Bone marrow (tissue), 2 donors: ENCODE measurements around the gene STRADA.
A peak's percentile ranks its signal among the peaks of the same experiment; 100 is the strongest.

Experiments used
- DNase-seq, 2 donors: peaks; one replicate each; lab custom pipeline; 2025; lab: John Stamatoyannopoulos, UW

The STRADA gene, protein sequence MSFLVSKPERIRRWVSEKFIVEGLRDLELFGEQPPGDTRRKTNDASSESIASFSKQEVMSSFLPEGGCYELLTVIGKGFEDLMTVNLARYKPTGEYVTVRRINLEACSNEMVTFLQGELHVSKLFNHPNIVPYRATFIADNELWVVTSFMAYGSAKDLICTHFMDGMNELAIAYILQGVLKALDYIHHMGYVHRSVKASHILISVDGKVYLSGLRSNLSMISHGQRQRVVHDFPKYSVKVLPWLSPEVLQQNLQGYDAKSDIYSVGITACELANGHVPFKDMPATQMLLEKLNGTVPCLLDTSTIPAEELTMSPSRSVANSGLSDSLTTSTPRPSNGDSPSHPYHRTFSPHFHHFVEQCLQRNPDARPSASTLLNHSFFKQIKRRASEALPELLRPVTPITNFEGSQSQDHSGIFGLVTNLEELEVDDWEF

DNA sequence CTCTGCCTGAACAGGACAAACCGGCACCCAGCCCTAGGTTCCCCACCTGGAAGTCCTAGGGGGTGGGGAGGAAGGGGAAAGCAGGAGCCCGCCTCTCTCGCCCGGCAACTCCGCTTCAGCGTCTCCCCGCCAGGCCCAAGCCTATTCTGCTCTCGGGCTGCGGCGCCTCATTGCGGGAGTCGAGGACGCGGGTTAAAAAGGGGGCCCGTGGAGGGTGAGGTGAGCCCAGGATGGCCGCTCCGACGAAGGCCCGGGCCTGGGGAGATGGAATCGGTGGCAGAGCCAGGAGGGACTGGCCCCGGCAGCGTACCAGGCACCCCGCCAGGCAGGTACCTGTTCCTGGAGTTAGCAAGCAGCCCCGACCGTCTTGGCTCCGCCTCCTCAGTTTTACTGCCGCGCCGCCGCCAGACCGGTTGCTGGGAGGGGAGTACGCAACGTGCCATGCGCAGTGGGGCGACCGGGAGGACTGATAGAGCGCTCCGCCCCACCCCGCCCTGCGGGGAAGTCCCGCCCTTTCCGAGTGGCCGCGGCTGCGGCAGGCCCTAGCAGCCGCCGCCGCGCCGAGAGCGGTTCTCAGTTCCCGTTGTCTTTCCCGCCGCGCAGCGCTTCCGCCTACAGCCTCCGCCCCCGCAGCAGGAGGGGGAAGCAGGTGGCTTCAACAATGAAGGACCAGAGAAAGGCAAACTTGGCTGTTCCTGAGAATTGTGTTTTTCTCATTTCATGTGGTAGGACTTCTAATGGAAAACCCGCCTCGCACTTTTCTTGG is at the start of gene STRADA:
TSS of gene STRADA (minus strand) at position 392 of the 766 bp plus-strand sequence. CDS start 13,430 bp downstream, outside the sequence.
- peak; percentile 91 to 97 for DNase-seq

DNA sequence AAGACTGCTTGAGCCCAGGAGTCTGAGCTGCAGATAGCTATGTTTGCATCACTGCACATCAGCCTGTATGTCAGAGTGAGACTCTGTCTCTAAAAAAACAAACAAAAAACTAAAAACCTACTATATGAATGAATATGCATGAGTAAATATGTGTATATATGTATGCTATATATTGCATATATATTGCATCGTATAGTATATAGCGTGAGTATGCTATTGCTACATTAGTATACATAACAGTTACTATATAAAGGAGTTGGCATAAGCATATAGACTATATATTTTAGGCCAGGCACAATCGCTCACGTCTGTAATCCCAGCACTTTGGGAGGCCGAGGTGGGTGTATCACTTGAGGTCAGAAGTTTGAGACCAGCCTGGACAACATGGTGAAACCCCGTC is 48.5 kb upstream of the STRADA start:
- no peak for DNase-seq

DNA sequence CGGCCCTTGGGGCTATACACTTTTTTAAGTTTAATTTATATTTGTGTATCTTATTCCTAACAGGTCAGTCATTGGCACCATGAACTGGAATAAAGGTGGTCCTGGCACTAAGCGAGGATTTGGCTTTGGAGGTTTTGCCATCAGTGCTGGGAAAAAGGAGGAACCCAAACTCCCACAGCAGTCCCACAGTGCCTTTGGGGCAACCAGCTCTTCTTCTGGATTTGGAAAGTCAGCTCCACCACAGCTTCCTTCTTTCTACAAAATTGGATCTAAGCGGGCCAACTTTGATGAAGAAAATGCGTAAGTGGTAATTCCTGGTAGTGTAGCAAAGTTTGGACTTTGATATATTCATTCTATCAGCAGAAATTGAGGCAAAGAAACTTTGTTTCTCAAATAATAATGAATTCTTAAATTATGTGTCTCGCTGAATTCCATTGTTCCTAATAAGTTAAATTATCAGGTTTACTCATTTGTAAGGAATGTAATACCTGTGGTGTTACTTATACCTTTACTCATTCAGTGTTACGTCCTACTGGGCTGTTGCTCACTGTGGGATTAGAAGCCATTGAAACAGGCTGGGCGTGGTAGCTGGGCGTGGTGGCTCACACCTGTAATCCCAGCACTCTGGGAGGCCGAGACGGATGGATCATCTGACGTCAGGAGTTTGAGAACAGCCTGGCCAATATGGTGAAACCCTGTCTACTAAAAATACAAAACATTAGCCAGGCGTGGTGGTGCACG is 45.5 kb upstream of the STRADA start:
- DNase-seq = no peak

DNA sequence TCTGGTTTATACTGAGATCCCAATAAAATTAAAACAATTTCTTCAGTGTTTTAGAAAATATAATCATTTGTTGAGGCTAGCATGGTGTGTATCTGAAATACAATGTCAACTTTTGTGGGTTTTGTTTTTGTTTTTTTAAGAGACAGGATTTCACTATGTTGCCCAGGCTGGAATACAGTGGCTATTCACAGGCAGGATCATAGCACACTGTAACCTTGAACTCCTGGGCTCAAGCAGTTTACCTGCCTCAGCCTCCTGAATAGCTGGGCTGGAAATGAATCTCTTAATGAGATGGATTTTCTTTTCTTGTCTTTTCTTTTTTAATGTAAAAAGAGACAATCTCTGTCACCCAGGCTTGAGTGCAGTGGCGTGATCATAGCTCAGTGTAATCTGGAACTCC is 44.5 kb upstream of the STRADA start:
- no peak for DNase-seq

DNA sequence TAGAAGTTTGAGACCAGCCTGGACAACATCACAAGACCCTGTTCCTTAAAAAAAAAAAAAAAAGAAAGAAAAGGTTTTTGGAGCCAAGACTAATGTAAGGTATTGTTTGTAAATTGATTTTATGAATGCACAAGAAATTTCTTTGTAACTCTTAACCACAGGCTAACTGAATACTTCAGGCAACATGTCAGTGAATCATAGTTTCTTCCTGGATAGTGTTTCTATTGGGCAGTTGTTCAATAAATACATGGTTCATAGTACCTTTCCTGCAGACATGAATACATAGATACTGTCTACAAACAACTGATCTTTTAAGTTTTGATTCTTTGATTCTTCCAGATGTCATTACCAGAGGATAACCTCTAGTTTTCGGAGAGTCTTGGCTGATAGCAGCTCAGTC is 44.0 kb upstream of the STRADA start:
- no peak for DNase-seq

DNA sequence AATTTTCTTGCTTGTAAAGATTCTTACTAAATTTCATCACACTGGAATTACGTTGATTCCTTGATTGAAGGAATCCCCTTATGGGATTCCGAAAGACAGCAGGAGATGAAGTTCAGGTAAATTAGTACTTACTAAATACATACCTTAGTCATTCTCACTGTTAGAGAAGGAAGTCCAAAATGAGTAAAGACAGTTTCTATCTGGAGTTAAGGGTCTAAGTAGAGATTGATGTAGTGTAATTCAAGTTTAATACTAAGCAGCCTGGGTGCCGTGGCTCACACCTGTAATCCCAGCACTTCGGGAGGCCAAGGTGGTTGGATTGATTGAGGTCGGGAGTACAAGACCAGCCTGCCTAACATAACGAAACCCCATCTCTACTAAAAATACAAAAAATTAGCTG is 41.9 kb upstream of the STRADA start:
- no peak for DNase-seq

DNA sequence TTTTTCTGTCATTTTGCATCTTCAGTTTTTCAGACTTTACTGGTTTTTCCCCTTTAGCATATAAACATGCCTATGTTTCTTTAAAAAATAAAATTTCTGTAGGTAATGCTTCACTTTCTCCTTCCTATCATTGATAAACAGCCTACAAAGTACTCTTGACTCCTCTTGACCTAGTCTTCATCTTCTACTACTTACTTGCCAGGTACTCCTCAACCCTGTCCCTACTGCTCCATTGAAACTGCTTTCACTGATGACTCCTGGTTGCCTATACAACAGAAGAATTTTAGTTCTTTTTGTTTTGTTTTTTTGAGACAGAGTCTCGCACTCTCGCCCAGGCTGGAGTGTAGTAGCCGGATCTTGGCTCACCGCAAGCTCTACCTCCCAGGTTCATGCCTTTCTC is 39.3 kb upstream of the STRADA start:
- DNase-seq = no peak

DNA sequence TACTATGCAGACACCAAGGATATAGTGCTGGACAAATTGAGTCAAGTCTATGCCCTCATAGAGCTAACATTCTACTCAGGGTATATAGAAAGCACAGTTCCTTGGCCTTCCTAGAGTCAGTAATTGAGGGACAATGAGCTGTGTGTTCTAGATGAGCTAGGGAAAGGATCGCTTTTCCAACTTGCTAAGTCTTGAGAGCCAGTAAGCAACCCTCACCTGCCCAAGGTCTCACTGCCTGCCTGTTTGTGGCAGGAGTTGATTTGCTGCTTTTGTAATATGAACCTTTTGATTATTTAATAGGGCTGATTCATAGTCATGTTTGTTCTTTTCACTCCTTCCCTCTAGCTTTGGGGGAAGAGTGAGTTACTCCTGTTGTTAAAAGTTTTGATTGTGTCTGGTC is 38.9 kb upstream of the STRADA start:
- no peak for DNase-seq

DNA sequence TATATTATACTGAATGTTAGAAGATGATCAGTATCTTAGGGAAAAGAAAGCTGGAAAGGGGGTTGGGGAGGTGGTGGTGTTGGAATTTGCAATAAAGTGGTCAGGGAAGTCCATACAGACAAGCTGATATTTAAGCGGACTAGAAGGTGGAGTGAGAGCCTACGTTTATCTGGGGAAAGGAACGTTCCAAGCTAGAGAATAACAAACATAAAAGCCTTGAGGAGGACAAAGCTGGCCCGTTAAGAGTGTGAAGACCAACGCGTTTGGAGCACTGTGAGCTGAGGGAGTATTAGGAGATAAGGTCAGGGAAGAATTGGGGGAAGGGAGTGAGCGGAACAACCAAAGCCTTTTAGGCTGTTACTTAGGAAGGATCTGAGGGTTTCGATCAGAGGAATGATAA is 33.8 kb upstream of the STRADA start:
- no peak for DNase-seq

DNA sequence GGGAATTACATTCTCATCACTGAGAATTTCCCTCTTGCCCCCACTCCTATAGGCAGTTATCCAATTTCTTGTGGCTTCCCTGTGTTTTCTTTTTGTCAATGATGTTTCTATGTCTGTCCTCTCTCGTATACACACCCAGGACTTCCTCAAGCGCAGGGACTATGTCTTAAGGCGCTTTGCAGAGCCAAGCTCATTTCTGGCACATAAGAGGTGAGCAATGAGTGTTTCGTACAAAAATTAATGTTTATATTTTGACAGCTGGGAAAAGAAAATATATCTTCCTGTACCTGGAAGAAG is 33.3 kb upstream of the STRADA start:
- no peak for DNase-seq

DNA sequence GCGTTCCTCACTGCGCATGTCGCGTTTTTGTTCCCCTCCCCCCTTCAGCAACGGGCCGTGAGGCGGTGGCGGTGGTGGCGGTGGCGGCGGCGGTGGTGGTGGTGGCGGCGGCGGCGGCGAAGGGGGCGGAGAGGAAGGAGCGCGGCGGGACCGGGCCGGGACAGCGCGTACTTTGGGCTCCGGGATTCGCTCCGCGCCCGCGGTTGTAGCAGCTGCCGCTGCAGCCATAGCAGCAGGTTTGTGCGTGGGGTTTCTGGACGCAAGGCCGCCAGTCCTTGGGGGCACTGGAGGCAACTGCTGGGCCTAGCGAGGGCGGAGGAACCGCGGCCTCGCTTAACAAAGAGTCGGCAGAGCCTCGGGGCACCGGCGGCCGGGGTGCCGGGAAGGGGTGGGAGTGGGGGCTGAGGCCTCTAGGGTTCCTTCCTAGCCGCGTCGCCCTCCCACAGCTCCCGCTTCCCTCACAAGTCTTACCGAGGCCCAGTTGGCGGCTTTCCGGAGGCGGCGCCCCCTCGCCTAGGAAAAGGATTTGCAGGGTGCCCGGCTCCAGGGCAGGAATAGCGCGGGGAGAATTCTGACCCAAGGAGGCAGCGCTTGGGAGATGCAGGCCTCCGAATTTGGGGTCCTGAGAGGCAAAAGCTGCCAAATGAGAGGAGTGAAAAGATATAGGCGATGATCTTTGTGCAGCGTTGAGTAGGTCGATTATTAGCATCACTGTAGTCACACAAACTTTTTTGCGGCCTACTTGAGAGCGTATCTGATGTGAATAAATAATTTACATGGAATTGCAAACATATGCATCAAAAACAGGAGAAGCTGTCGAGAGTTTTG is 32.8 kb upstream of the STRADA start, which contains the start of gene DDX42:
TSS of gene DDX42 (plus strand) at position 30 of the 828 bp plus-strand sequence. CDS start 12,880 bp downstream, outside the sequence.
- DNase-seq = peak in 1 of 2 donors; percentile 47

DNA sequence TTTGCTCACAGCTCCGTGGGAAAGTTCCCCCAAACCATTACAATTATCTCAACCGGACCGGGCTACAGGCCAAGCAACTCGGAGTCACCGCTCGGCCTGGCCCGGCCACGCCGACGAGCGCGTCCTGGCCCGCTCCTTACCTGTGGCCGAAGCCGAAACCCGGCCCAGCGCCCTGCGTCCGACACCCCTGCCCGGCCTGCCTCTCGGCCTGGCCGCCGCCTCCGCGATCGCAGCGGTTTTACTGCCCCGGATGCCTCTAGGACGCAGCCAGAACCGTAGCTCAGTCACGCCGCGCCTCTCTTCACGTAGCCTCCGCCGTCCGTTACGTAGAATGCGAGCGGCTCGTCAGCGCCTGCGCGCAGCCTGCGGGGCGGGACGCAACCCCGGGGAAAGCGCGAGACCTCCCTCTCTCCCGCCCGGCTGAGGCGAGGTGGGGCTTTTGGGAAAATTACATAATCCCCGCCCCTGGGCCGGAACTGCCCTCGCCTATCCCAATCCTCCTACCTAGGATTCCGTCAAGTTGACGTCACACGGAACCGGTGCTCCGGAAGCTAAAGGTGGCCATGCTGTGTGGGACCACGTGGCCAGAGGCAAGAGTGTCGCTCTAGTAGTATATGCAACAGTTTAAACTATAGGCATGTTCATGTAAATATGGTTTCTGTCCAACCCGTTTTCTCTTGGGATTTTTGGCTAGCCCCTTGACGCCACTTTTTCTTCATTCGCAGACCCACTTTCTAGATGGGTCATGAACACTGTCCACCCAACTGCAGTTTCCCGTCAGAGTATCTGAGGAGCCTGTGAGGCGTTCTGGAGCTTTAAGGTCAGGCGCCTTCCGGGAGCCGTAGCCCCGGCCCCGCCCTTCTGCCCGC is 31.9 kb upstream of the STRADA start, which contains the start of gene CCDC47:
TSS of gene CCDC47 (minus strand) at position 326 of the 869 bp plus-strand sequence. CDS start 7,422 bp downstream, outside the sequence.
- peak; percentile 94 to 96 for DNase-seq

DNA sequence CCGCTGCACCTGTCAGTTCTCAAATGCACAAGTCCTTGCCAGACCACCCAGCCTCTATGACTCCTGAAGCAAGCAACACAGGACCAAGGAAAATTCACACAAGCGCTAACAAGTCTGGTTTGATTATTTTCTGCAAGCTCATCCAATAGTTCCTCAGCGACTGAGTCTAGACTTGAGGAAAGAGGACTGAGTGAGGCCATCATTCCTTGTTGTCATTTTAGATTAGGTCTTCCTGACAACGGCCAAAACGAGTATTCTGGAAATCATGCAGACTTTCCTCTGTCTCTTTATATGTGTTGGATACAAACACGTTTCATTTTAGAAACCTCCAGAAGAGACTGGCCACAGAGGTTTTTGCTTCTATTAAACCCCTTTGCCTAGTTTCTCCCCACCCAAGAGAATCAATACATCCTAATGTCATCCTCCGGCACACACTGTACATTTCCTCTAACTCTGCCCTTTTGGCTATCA is 31.2 kb upstream of the STRADA start:
- DNase-seq = no peak

DNA sequence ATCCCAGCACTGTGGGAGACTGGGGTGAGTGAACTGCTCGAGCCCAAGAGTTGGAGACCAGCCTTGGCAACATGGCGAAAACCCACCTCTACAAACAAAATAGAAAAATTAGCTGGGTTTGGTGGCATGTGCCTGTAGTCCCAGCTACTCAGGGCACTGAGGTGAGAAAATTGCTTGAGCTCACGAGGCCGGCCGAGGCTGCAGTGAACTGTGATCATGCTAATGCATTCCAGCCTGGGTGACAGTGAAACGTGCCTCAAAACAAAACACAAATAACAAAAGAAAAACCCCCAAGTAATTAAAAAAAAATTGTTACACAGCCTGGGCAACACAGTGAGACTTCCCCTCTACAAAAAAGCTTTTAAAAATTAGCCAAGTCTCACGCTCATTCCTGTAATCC is 26.8 kb upstream of the STRADA start:
- no peak for DNase-seq

DNA sequence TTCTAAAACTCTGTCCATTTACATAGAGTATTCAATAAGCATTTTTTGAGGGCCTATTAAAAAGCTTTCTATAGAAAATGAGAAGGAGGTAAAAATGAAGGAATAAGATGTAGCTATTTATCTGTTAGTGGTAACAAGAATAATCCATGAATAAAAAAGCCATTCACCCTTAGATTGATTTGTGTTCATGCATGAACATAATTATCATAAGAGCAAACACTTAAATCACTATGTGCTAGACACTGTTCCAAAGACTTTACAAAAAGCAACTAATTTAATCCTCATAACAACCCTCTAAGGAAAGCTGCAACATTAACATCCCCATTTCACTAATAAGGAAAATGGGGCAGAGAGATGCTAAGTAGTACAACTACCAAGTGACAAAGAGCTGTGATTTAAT is 25.2 kb upstream of the STRADA start:
- no peak for DNase-seq

DNA sequence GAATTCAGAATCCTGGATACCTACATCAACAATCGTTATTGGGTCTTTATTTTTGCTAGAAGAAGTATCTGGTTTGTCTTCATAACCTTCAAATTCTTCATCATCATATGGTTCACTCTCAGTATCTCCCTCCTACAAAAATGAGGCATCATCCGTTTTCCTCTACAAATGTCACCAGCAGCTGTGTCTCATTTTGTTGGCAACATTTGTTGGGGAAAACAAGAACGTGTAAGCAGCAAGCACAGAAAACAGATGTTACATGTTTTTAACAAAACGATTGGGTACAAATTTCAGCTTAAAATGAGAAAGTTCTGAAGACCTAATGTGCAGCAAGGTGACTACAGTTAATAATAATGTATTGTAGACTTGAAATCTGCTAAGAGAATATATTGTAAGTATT is 23.1 kb upstream of the STRADA start:
- no peak for DNase-seq

DNA sequence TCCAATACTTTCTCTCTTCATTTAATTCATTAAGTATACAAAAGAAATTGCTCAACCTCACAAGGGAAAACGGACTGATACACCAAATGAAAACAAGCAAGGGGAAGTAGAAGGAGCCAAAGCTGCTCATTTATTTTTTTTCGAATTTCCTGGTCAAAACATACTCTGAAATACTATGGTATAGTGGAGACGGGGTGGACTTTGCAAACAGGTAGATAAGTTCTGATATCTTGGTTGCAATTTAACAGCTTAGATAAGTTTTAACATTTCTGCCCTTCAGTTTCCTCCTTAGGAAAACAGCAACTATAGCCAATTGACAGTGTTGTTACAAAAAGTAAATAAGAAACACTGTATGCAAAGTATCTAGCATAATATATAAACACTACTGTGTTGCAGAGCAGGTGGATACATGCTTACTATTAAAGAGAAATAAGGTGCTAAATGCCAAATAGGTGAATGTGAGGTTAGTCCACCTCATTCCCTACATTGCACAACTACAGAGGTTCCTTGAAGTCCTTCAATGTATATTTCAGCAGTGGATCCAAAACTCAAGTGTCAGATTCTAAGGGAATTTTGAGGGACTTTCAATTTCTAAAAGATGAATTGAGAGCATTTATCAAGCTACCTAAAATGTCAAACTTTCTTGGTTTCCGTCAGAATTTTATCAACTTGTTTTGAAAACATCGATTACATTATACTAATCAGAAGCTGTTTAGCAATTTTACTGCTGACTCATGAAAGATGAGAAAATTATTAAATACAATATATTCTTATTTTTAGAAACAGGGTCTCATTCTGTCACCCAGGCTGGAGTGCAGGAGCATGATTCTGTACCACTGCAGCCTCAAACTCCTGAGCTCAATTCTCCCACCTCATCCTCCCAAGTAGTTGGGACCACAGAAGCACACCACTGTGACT is 20.8 kb upstream of the STRADA start:
- no peak for DNase-seq

DNA sequence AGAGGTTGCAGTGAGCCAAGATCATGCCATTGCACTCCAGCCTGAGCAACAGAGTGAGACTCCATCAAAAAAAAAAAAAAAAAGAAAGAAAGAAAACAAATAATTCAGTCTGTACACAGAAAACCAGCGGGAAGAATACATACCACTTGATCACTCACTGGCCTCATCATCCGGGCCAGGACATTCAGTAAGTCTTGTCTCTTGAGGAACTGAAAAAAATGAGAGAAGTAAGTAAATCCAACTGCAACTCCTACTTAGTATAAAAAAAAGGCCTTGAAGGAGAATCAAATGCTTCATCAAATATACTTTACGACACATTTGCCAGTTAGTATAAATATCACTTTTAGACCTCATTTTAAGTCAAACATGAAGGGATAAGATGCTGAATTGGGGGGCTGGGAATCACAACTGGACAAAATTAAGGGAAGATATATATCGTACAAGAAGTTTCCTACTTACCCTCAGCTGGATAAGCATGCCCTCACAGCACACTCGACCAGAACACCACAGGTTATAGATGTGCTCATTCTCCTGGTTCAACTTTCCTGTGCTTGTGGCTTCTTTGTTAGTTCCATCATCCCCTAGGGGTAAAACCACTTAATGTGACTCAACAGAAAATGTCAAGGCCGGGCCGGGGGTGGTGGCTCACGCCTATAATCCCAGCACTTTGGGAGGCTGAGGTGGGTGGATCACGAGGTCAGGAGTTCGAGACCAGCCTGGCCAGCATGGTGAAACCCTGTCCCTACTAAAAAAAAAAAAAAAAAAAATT is 19.4 kb upstream of the STRADA start:
- no peak for DNase-seq

DNA sequence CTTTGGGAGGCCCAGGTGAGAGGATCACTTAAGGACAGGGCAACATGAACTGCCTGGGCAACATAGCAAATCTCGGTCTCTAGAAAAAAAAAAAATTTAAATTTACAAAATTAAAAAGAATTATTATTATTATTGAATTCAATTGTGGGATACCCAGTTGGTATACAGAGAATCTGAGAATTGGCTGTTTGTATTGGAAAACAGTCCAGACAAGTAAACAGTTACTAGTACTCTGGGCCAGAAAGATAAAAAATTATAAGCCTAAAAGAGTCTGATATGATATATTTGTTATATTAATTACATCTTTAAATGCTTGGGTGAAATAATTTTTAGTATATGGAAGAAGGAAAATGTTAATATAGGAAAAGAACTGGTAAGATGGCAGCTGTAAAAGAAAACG is 16.8 kb upstream of the STRADA start:
- DNase-seq = no peak
